Left ventricle myocardium inferior (tissue), 1 donor: ENCODE data around the gene GPR35. TPM values are rescaled to one million over a fixed set of nuclear protein-coding genes. Genes with fewer than 3 reads are reported as not detected.

Experiments
- DNase-seq: peaks from one replicate; pipeline ENCODE4 v3.0.0-alpha.2; 2020
- H3K27ac ChIP-seq: fragments of 200-600 bp; replicated peaks from 2 replicates; pipeline ENCODE4 v1.8.0; 2021
- H3K27me3 ChIP-seq: fragments of 200-600 bp; 2 replicates; pipeline ENCODE4 v1.8.0; 2021; ENCODE audit warnings: low read depth
- H3K36me3 ChIP-seq: fragments of 200-600 bp; 2 replicates; pipeline ENCODE4 v1.8.0; 2021
- H3K4me1 ChIP-seq: fragments of 200-600 bp; 2 replicates; pipeline ENCODE4 v1.8.0; 2021
- H3K4me3 ChIP-seq: fragments of 200-600 bp; 2 replicates; pipeline ENCODE4 v1.8.0; 2021; ENCODE audit warnings: mild to moderate bottlenecking, moderate library complexity
- H3K9me3 ChIP-seq: fragments of 200-600 bp; replicated peaks from 2 replicates; pipeline ENCODE4 v1.8.0; 2021
- CTCF ChIP-seq: fragments of 200-600 bp; IDR thresholded peaks from 2 replicates; pipeline ENCODE4 v1.8.0; 2021; ENCODE audit warnings: antibody characterized with exemption, mild to moderate bottlenecking, borderline replicate concordance
- intact Hi-C: fragments of 100-400 bp; cut with micrococcal nuclease; formaldehyde crosslinking; loops from one replicate; pipeline ENCODE4 v1.11.0; 2022
- total RNA-seq: library from RNA; stranded (reverse); fragmentation: NEBNext Ultra II Directional; extraction: Animal tissue kit (Norgen Biotek cat#: 25700); gene quantifications from one replicate; pipeline ENCODE4 v1.2.1, GENCODE V29; 2021
- donor health status: DM: no; HTN: yes; CAD: no; lungs with severe emphysema.

GPR35 gene
- total RNA-seq, 1 donor from 2014 or later = 1.3 TPM

GRCh38 chr2:240583774-240584173 is 41.5 kb upstream of the GPR35 start:
- TF ChIP-seq CTCF = no peak
- H3K9me3 ChIP-seq = peaks cover 8% of the 10 kb centered on the region
- H3K27ac ChIP-seq = no peak overlapping the region
- H3K36me3 ChIP-seq = peaks cover 5% of the 10 kb centered on the region
- peaks cover 68% of the 10 kb centered on the region for H3K4me1 ChIP-seq
- no peaks in the 10 kb centered on the region for H3K27me3 ChIP-seq
- peak; percentile 3 for DNase-seq
- intact Hi-C loops = no loop called here
- H3K4me3 ChIP-seq = no peak overlapping the region

GRCh38 chr2:240584486-240585031 is 40.7 kb upstream of the GPR35 start:
- Histone ChIP-seq H3K4me1 (peaks cover 68% of the 10 kb centered on the region), H3K36me3 (peaks cover 9% of the 10 kb centered on the region), H3K4me3 (peak overlapping the region; percentile 98), H3K9me3 (peaks cover 8% of the 10 kb centered on the region), H3K27ac (no peak overlapping the region), H3K27me3 (no peaks in the 10 kb centered on the region)
- intact Hi-C loops = no loop called here
- DNase-seq = peak; percentile 7
- no peak for TF ChIP-seq CTCF

GRCh38 chr2:240585101-240585500 is 40.2 kb upstream of the GPR35 start:
- intact Hi-C loops = no loop called here
- TF ChIP-seq CTCF = no peak
- H3K4me1 ChIP-seq = peaks cover 68% of the 10 kb centered on the region

DNA sequence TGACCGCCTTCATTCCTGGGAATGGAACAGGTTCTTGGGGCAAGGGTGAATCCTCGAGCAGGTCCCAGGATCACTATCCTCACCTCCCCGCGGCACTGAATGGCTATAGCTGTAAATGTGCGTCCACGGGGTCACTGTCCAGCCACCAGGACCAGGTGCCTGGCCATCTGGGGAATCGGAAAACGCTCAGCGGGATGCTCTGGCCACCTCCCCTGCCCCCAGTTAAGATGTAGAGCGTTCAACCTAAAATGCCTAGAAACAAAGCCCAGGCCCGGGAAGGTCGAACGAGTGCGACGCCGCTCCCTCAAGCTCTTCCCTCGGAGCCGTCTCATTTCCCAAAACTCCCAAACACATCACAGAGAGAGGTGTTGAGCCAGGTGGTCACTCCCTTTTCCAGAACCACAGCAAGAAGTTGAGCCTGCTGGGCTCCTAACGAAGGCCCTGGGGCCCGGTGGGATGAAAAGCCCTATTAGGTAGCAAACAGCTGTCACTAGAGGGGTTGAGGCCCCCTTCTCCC is 39.5 kb upstream of the GPR35 start:
- H3K27me3 ChIP-seq = no peaks in the 10 kb centered on the region
- peaks cover 68% of the 10 kb centered on the region for H3K4me1 ChIP-seq
- peak overlapping the region; percentile 98 for H3K4me3 ChIP-seq
- H3K36me3 ChIP-seq = peaks cover 19% of the 10 kb centered on the region
- no peak for TF ChIP-seq CTCF
- intact Hi-C loops = no loop called here
- DNase-seq = no peak
- peaks cover 8% of the 10 kb centered on the region for H3K9me3 ChIP-seq
- H3K27ac ChIP-seq = peak overlapping the region; percentile 99

More at GRCh38 chr2:240585101-240585500, 40.2 kb upstream of the GPR35 start:
- Histone ChIP-seq H3K36me3 (peaks cover 14% of the 10 kb centered on the region), H3K27me3 (no peaks in the 10 kb centered on the region), H3K9me3 (peaks cover 8% of the 10 kb centered on the region), H3K27ac (no peak overlapping the region), H3K4me3 (peak overlapping the region; percentile 98)
- DNase-seq = peak; percentile 6

- no peak for TF ChIP-seq CTCF
- Histone ChIP-seq H3K36me3 (peaks cover 20% of the 10 kb centered on the region), H3K9me3 (peaks cover 2% of the 10 kb centered on the region), H3K4me3 (peak within 1 kb of the TSS; percentile 98), H3K27ac (peak within 1 kb of the TSS; percentile 99), H3K4me1 (peaks cover 72% of the 10 kb centered on the region), H3K27me3 (no peaks in the 10 kb centered on the region)
- intact Hi-C loops = no loop called here
- peak; percentile 99 for DNase-seq
Measured at GRCh38 chr2:240586198-240586918, 38.9 kb upstream of the GPR35 start, which contains the start of gene CAPN10. Gene CAPN10 (plus strand): TSS chr2:240586734. CDS start chr2:240586912, 178 bp downstream.
